Endothelial cell of umbilical vein (primary cell): ENCODE results near the gene LYPD1. TPM values are rescaled to one million over a fixed set of nuclear protein-coding genes. Genes with fewer than 3 reads are reported as not detected.

Source experiments
- BruUV-seq: library from RNA; stranded (reverse); fragments of 400-500 nt; replicated peaks from 2 replicates; lab custom pipeline; 2021; lab: Mats Ljungman, UMichigan
- CTCF ChIA-PET: fragments of 300-600, 350-600 bp; sonication (Branson Sonifier 250); formaldehyde crosslinking; loops from one replicate; lab custom pipeline; 2021; ENCODE audit warnings: antibody characterized with exemption, inconsistent platforms; lab: Charles Lee
- POLR2A ChIA-PET: fragments of 300-600, 350-600 bp; sonication (Branson Sonifier 250); formaldehyde crosslinking; loops from one replicate; lab custom pipeline; 2021; ENCODE audit warnings: antibody characterized with exemption, inconsistent platforms; lab: Charles Lee
- DNase-seq: peaks from one replicate; pipeline ENCODE4 v3.0.0-alpha.2; 2011; ENCODE audit warnings: low read depth, low spot score
- FAIRE-seq: peaks from 2 replicates; lab custom pipeline; 2011; peaks lifted over from hg19 to GRCh38; lab: Jason Lieb, UNC
- H2AFZ ChIP-seq: 2 replicates; pipeline ENCODE4 v1.6.0; 2012; ENCODE audit warnings: low read depth, low read length, control low read depth, inconsistent platforms
- H3K27ac ChIP-seq: 2 replicates; pipeline ENCODE4 v1.5.1; 2011; ENCODE audit warnings: low read depth, mild to moderate bottlenecking, control low read depth, low read length, moderate library complexity; ENCODE audit not compliant: insufficient read depth
- H3K27me3 ChIP-seq, 2 experiments: 2 replicates each; pipeline versions ENCODE4 v1.6.0 to v1.6.1; 2011; ENCODE audit warnings: low read length in 2 of 2, mixed read lengths in 1 of 2; ENCODE audit not compliant: control insufficient read depth in 2 of 2, insufficient read depth in 2 of 2
- H3K36me3 ChIP-seq, 2 experiments: 2 replicates in 1 of 2; 3 replicates in 1 of 2; pipeline ENCODE4 v1.5.1; 2011; ENCODE audit warnings: low read length in 2 of 2, mild to moderate bottlenecking in 1 of 2, moderate library complexity in 1 of 2; ENCODE audit not compliant: control insufficient read depth in 2 of 2, insufficient read depth in 2 of 2; ENCODE audit errors: extremely low read depth in 1 of 2
- H3K4me1 ChIP-seq: 3 replicates; pipeline ENCODE4 v1.5.1; 2011; ENCODE audit warnings: mild to moderate bottlenecking, low read length; ENCODE audit not compliant: control insufficient read depth, insufficient read depth; ENCODE audit errors: extremely low read depth
- H3K4me2 ChIP-seq: 2 replicates; pipeline ENCODE4 v1.6.1; 2011; ENCODE audit warnings: low read length, control low read depth, mixed read lengths; ENCODE audit not compliant: insufficient read depth
- H3K4me3 ChIP-seq, 3 experiments: fragments of 200-600 bp in 1 of 3; sonication (generic), shearing (Covaris generic) in 1 of 3; replicated peaks in 1 of 3; 2 replicates each; pipeline ENCODE4 v1.5.1; 2011 to 2016; ENCODE audit warnings: control low read depth in 3 of 3, low read length in 3 of 3, mild to moderate bottlenecking in 2 of 3, inconsistent platforms in 1 of 3, low read depth in 1 of 3, moderate library complexity in 1 of 3; ENCODE audit not compliant: insufficient read depth in 1 of 3
- H3K79me2 ChIP-seq: 2 replicates; pipeline ENCODE4 v1.6.0; 2012; ENCODE audit warnings: low read length, inconsistent platforms; ENCODE audit not compliant: control insufficient read depth, insufficient read depth
- H3K9ac ChIP-seq: replicated peaks from 2 replicates; pipeline ENCODE3; 2011; ENCODE audit warnings: low read length, control low read depth; ENCODE audit not compliant: insufficient read depth; ENCODE audit errors: extremely low read depth
- H3K9me1 ChIP-seq: replicated peaks from 3 replicates; pipeline ENCODE4 v1.6.0; 2011; ENCODE audit warnings: mild to moderate bottlenecking, low read length; ENCODE audit not compliant: control insufficient read depth, insufficient read depth; ENCODE audit errors: extremely low read depth
- H3K9me3 ChIP-seq: replicated peaks from 2 replicates; pipeline ENCODE4 v1.5.1; 2012; ENCODE audit warnings: low read length, inconsistent platforms; ENCODE audit not compliant: control insufficient read depth, insufficient read depth
- H4K20me1 ChIP-seq: replicated peaks from 2 replicates; pipeline ENCODE3; 2011; ENCODE audit warnings: mild to moderate bottlenecking, low read length; ENCODE audit not compliant: control insufficient read depth, insufficient read depth; ENCODE audit errors: extremely low read depth
- EZH2 ChIP-seq: IDR thresholded peaks from 2 replicates; pipeline ENCODE4 v1.6.1; 2012; ENCODE audit warnings: borderline replicate concordance, low read depth, mild to moderate bottlenecking, moderate library complexity, low read length, inconsistent platforms; ENCODE audit not compliant: severe bottlenecking
- FOS ChIP-seq: IDR thresholded peaks from 2 replicates; pipeline ENCODE4 v1.6.1; 2011; ENCODE audit warnings: mild to moderate bottlenecking, low read length, moderate library complexity, borderline replicate concordance; ENCODE audit not compliant: insufficient read depth
- GATA2 ChIP-seq: IDR thresholded peaks from 2 replicates; pipeline ENCODE4 v1.7.0; 2011; ENCODE audit warnings: low read depth, mild to moderate bottlenecking, moderate library complexity, mixed read lengths, low read length; ENCODE audit not compliant: insufficient read length, insufficient read depth
- JUN ChIP-seq: IDR thresholded peaks from 2 replicates; pipeline ENCODE4 v1.6.1; 2011; ENCODE audit warnings: borderline replicate concordance, low read depth; ENCODE audit not compliant: insufficient read length, insufficient read depth
- MYC ChIP-seq: IDR thresholded peaks from one replicate; pipeline ENCODE4 v1.6.1; 2011; ENCODE audit warnings: mild to moderate bottlenecking, low read depth, low read length
- POLR2A ChIP-seq: IDR thresholded peaks from 2 replicates; pipeline ENCODE4 v1.6.1; 2012; ENCODE audit warnings: low read depth, mild to moderate bottlenecking, control low read depth, low read length
- POLR2AphosphoS5 ChIP-seq: IDR thresholded peaks from 2 replicates; pipeline ENCODE4 v1.6.1; 2012; ENCODE audit warnings: low read depth, mild to moderate bottlenecking, control low read depth, low read length, moderate library complexity; ENCODE audit not compliant: insufficient read depth
- dilution Hi-C: fragments of 300-500 bp; cut with MboI; formaldehyde crosslinking; loops from one replicate; pipeline ENCODE4 v1.15.0; 2019; ENCODE audit warnings: low sequenced_read_pairs; ENCODE audit not compliant: extremely low pct_ligation_motif_present
- intact Hi-C: fragments of 100-400 bp; cut with micrococcal nuclease; formaldehyde crosslinking; loops from one replicate; pipeline ENCODE4 v1.10.0; 2022
- polyA plus RNA-seq, 4 experiments: library from polyadenylated mRNA; depleted of rRNA in 3 of 4; stranded (reverse) in 3 of 4; unstranded in 1 of 4; fragments of >200 nt; gene quantifications; 2 replicates each; pipeline versions ENCODE4 v1.2.1 to v1.2.3, GENCODE V29; 2011 to 2012; ENCODE audit warnings: missing spikeins in 1 of 4
- total RNA-seq: library from RNA; stranded (reverse); gene quantifications from 2 replicates; pipeline ENCODE4 v1.2.3, GENCODE V29; 2021
- TF ChIP-seq, protein P1 (sequence below), 2 donors: IDR thresholded peaks; 1 replicate in 1 of 2; 2 replicates in 1 of 2; pipeline ENCODE4 v1.5.1; 2011; ENCODE audit warnings: low read length in 2 of 2, mild to moderate bottlenecking in 2 of 2, moderate library complexity in 2 of 2, control low read depth in 1 of 2, inconsistent platforms in 1 of 2, low read depth in 1 of 2; ENCODE audit not compliant: insufficient read depth in 1 of 2; ENCODE audit errors: extremely low read depth in 1 of 2
- TF ChIP-seq, protein P2 (sequence below): IDR thresholded peaks from 2 replicates; pipeline ENCODE4 v1.6.1; 2011; ENCODE audit not compliant: insufficient read depth, insufficient read length

The LYPD1 gene
- total and polyA plus RNA-seq, 2 donors (not counting 3 experiments of a cell fraction or from before 2014, with no cell fraction given), result 76.6 to 105 TPM

DNA sequence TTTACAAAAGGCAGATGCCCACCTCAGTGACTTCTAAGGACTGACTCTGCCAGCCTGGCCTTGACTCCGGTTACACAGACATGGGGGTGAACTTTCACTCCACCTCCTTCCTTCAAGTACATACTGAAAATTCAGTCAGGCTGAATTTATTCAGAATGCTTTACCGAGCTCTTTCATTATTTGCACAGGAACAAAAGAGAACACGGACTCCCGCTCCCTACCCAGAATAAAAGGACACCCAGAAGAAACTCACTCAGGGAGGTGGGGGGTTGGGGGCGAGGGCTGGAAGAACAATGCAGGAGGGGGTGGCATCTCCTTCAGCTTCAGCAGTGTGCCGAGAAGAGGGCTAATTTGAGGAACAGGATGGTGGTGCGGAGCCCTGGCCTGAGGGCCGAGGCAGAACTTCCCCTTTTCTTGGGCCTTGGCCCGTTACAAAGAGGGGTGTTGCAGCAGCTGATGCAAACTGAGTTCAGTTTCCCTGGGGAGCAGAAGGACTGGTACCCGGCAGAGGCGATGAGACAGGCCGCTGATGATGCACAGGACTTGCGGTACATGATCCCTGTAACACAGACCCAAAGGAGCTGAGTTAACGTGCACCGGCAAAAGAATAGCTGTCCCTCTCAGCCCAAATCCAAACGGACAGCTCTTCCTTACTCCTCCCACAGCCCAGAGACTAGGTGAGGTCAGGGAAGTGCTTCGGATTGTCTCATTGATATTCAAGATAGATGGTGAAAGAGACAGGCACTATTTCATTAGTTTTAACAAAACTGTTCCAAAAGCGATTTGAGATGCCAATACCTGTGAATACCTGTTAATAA, 24.1 kb downstream of the LYPD1 start:
- intact Hi-C loops (no loop called here), dilution Hi-C loops (no loop called here)
- POLR2A ChIA-PET, result no interaction called here
- H3K36me3 ChIP-seq, result peaks cover 0 to 17% of the 10 kb centered on the region in 2 experiments
- H3K4me2 ChIP-seq, result no peak overlapping the region
- no peak overlapping the region for H2AFZ ChIP-seq
- H3K9me1 ChIP-seq, result peaks cover 4% of the 10 kb centered on the region
- TF ChIP-seq MYC (no peak), JUN (no peak), POLR2AphosphoS5 (no peak), POLR2A (no peak), FOS (no peak), GATA2 (no peak), EZH2 (no peak)
- TF ChIP-seq, protein P1, sequence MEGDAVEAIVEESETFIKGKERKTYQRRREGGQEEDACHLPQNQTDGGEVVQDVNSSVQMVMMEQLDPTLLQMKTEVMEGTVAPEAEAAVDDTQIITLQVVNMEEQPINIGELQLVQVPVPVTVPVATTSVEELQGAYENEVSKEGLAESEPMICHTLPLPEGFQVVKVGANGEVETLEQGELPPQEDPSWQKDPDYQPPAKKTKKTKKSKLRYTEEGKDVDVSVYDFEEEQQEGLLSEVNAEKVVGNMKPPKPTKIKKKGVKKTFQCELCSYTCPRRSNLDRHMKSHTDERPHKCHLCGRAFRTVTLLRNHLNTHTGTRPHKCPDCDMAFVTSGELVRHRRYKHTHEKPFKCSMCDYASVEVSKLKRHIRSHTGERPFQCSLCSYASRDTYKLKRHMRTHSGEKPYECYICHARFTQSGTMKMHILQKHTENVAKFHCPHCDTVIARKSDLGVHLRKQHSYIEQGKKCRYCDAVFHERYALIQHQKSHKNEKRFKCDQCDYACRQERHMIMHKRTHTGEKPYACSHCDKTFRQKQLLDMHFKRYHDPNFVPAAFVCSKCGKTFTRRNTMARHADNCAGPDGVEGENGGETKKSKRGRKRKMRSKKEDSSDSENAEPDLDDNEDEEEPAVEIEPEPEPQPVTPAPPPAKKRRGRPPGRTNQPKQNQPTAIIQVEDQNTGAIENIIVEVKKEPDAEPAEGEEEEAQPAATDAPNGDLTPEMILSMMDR (IDR thresholded peaks at IDR 0.05; ENCODE audit: extremely low read depth in 1 of 2, insufficient read depth in 1 of 2, low read depth in 1 of 2, low read length in 2 of 2), result no peak
- TF ChIP-seq, protein P2, sequence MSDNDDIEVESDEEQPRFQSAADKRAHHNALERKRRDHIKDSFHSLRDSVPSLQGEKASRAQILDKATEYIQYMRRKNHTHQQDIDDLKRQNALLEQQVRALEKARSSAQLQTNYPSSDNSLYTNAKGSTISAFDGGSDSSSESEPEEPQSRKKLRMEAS, result no peak
- no peak for FAIRE-seq
- CTCF ChIA-PET, result interaction anchor here (1.2 to 1.4 kb wide), 2 partner anchors 526 to 1198 kb away, joined by 3 to 4 read pairs; no protein-coding TSS in a partner anchor
- H3K9me3 ChIP-seq, result no peaks in the 10 kb centered on the region
- no peak for DNase-seq
- no peak overlapping the region for H3K9ac ChIP-seq
- H3K79me2 ChIP-seq, result peaks cover 2% of the 10 kb centered on the region
- H3K27ac ChIP-seq, result no peak overlapping the region
- no peak overlapping the region for H3K4me3 ChIP-seq
- no peaks in the 10 kb centered on the region for H3K27me3 ChIP-seq
- no peaks in the 10 kb centered on the region for H3K4me1 ChIP-seq
- H4K20me1 ChIP-seq, result peaks cover 3% of the 10 kb centered on the region
- no TSS peak for BruUV-seq
